Activated CD4-positive, CD25-positive, alpha-beta regulatory T cell treated with anti-CD3 and anti-CD28 coated beads, Interleukin-2, amount 50 U/mL, for 16 hours (primary cell): Measurements from ENCODE around the gene AGO4.
"Not testable (repeated sequence)": the region's sequence is repeated elsewhere in the genome, so short reads cannot be mapped to it uniquely, and the experiment has no call there.

Experiments used
- DNase-seq: peaks from one replicate; pipeline ENCODE4 v3.0.0-alpha.2; 2020; ENCODE audit warnings: low read depth, low spot score

Gene AGO4

DNA sequence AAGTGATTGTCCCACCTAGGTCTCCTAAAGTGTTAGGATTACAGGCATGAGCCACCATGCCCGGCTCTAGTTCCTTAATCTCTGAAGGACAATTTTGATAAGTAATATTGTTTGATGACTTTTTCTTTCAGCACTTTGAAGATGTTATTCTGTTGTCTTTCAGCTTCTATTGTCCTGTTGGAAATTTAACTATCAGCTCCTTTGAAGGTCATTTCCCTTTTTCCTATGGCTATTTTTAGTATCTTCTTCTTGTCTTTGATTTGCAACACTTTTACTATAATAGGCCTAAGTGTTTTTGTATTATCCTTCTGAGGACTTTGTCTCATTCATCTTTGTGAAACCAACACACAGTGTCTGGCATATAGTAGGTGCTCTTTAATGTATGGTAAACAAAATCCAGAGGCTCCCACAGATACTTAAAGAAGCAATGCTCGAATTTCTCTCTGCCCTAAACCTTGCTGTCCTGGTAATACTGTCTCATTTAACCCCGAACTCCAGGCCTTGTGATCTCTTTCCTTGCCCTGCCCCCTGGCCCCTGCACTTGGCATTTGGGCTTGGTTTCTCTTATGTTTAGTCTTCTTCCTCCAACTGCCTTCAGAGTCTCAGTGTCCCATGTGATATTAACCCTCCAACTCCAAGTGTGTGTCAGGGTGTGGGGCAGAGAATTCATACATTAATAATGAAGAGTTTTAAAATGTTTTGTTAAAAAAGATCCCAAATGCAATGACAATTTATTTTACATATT, 56.2 kb downstream of the AGO4 start:
- DNase-seq = no peak

- no peak for DNase-seq
Measured at GRCh38 chr1:35864813-35865212, 57.0 kb downstream of the AGO4 start.

DNA sequence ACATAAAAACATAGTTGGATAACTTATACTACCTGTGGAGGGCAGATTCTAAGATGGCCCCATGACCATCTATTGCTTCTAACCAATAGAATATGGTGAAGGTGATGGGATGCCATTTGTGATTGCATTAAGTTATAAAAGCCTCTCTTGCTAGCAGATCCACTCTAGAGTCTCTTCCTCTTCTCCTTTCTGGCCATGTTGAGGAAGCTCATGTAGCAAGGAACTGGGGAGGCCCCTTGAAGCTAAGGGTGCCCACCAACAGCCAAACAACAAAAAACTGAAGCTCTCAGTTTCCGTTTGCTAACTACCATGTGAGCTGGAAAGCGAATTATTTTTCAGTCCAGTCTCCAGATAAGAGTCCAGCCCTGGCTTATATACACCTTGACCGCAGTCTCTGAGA, 59.2 kb downstream of the AGO4 start:
- DNase-seq = no peak

GRCh38 chr1:35869245-35869950, 61.6 kb downstream of the AGO4 start:
- not testable (repeated sequence) for DNase-seq

DNA sequence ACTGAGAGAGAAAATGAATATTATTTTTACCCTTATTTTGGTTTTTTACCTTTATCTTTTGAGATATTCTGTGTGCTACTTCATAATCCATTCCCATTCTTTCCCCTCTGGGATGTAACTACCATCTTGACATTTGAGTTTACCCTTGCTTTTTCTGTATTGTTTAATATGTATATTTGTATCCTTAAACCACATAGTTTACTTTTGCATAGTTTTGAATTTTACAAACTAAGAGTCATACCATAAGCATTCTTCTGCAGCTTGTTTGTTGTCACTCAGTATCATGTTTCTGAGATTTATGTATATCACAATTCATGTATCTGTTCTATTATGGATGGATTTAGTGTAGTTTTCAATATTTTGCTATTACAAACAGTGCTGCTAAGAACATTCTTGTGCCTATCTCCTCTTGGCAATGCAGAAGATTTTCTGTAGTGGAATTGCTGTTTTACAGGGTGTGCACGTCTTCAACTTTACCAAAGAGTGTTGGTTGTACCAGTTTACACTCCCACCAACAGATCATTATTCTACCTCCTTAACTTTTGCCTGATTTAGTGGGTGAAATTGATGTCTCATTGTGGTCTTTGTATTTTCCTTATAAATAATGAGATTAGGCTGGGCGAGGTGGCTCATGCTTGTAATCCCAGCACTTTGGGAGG, 63.0 kb downstream of the AGO4 start:
- no peak for DNase-seq

DNA sequence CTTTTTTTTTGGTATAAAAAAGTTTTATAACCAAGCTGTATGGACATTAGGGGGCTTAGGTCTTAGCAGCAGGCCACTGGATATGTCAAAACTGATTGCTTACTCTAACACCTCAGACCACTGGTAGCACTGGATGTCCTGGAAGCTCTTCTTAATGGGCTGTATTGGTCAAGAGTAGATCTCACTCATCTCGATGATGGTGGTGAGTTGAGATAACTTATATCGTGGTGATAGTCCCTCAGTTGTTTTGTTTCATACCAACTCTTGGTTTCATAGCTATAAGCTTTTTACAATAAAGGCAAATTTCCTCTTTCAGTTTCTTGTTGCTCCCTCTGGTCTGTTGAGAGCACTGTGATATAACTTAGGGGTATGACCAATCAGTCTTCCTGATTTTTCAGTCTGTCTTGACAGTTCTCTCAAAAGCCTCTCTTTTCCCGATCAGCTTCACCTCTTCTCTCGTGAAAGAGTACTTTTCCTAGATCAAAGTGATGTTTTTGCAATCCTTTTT, 65.5 kb downstream of the AGO4 start:
- DNase-seq = no peak

DNA sequence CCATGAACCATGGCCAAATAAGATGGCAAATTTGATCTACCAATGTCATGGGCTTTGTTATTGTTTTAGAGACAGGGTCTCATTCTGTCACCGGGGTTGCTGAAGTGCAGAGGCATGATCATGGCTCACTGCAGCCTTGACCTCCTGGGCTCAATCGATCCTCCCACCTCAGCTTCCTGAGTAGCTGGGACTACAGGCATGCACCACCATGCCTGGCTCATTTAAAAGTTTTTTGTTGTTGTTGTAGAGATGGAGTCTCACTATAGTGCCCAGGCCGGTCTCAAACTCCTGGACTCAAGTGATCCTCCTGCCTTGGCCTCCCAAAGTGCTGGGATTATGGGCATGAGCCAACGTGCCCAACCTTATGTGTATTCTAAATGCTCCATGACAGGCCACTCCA, 66.3 kb downstream of the AGO4 start:
- DNase-seq = not testable (repeated sequence)

GRCh38 chr1:35876988-35877387, 69.2 kb downstream of the AGO4 start:
- no peak for DNase-seq

DNA sequence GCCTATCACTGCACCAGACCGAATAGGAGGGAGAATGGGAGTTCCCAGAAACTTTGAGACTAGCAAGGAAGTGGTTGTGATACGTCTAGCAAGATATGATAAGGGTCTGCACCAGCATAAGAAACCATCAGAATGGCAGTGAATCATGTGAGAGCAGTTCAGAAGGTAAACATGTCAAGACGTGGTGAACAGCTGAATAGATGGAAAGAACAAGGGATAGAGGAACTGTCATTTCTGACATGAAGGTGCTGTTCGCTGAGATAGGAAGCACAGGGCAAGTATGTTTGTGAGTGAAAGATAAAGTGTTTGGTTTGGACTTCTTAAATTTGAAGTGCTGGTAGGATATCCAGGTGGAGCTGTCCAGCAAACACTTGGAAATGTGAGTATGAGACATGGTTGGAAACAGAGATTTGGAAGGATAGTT, 74.0 kb downstream of the AGO4 start:
- DNase-seq = no peak

GRCh38 chr1:35882586-35882944, 74.7 kb downstream of the AGO4 start:
- DNase-seq = no peak

DNA sequence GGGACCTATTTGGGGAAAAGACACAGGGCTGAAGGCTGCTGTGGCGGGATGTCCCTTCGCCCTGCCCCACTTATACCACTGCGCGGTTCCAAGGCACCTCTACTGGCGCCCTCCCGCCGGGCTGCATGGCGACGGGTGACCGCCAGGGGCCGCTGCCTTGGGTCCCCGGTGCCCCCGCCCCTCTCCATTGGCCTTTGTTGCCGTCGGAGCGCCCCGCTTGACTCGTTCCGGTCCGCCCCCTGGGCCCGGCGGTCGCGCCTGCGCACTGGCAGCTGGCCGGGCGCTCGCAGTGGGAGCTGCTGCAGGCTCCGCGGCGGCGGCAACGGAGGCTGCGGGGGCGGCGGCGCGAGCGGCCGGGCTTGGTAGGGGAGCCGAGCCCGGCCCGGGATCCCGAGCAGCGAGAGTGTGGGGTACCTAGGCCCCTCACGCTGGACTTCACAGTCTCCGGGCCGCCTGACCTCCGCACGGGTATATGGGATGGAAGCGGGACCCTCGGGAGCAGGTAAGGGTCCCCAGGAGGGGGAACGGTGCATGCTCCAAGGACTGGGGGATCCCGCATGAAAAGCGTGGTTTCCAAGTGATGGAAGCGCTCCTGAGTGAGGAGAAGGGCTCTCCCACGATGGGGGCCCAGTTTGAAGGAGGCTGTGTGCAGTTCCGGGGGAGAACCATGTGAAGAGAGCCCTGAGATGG, 75.3 kb downstream of the AGO4 start, which contains the start of gene AGO1:
Gene AGO1, plus strand, starts transcription at position 265 of the 690 bp plus-strand sequence. Its CDS starts 213 bp downstream, at position 478.
- DNase-seq = peak; percentile 95

- DNase-seq = no peak
Measured at GRCh38 chr1:35883635-35884101, 75.9 kb downstream of the AGO4 start.

DNA sequence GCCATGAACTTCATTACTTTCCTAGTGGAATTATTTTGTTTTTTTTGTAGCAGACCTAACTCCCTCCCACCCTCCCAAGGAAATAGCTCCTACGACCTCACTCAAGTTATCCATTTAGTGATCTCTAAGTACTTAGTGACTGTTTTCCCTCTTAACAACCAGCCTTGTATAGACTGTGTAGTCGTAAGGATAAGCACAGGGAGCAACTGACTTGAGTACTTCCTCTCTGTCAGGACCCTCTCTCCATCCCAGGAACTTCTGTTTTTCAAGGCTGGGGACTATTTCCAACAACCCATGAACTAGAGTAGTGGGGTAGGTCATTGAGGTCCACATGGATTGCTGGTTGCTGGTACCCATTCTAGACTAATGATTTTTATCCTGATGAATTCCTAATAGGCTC, 77.1 kb downstream of the AGO4 start:
- no peak for DNase-seq

DNA sequence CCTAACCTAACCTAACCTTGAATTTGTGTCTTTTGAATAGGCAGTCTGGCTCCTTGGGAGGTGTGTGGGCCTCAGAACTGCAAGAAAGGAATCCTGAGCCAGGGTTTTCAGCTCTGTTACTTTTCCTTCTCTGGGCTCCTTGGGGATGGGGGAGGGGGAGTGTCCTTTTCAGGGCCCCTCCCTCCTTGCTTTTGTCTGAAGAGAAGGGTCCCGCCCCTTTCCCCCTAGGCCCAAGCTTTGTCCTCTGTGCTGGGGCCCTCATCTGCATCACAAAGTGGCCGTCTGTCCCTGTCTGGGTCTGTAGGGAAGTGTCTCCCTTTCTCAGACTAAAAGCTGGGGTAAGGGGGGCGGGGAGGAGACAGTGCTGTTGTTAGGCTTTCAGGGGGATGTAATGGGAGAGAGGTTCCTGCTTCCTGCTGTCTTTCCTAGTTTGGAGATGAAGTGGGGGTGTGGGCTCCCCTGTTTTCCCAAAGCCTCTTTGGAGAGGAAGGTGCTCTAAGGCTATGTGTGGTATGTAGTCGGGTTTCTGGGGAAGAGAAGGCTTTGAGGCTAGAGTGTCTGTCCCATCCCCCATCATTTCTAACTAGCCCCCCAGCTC, 78.2 kb downstream of the AGO4 start:
- no peak for DNase-seq

GRCh38 chr1:35886577-35887431, 79.0 kb downstream of the AGO4 start:
- no peak for DNase-seq

DNA sequence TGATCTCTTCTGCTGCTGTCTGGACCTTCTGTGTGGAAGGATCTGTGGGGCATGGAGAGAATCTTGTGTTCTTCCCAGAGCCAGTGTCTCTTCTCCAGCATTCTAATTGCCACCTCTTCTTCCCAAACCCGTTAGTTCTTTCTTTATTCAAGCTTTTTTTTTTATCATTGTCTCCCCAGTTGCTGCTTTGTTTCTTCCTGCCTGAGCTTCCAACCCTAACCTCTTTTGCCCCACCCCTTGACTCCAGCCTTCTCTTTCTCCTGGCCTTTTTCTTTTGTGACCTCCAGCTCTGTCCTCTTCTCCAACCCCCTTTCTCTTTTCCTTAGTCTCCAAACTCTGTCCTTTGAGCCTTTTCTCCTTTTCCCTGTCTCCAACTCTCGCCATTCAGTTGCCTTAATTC, 79.7 kb downstream of the AGO4 start:
- no peak for DNase-seq

DNA sequence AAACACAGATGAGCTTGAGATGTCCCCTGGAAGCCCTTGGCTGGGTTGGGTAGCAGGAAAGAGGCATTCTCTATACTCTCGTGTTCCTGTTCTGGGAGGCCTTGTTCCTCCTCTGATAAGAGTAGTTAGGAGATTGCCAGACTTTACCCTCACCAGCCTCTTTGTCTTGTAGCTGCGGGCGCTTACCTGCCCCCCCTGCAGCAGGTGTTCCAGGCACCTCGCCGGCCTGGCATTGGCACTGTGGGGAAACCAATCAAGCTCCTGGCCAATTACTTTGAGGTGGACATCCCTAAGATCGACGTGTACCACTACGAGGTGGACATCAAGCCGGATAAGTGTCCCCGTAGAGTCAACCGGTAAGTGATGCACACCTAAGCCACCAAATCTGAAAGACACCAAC, 80.4 kb downstream of the AGO4 start:
- DNase-seq = no peak

GRCh38 chr1:35888981-35889380, 81.2 kb downstream of the AGO4 start:
- DNase-seq = not testable (repeated sequence)

GRCh38 chr1:35893051-35893879, 85.4 kb downstream of the AGO4 start:
- no peak for DNase-seq
